22Rv1 (cell line): Measurements from ENCODE around the gene NPDC1.

Experiments used
- H3K27ac ChIP-seq: fragments of 450-650 bp; 2 replicates; pipeline ENCODE4 v1.5.1; 2017
- CTCF ChIP-seq: fragments of 450-650 bp; IDR thresholded peaks from 2 replicates; pipeline ENCODE4 v1.5.1; 2017; ENCODE audit warnings: mild to moderate bottlenecking
- ZFX ChIP-seq: fragments of 450-650 bp; IDR thresholded peaks from 2 replicates; pipeline ENCODE4 v1.6.1; 2017; ENCODE audit warnings: antibody characterized with exemption, borderline replicate concordance

NPDC1 gene

GRCh38 chr9:137048655-137049543, 2.9 kb upstream of the NPDC1 start:
- H3K27ac ChIP-seq = peak overlapping the region; percentile 96
- TF ChIP-seq CTCF = no peak; the same call in 1 of the 2 replicates
- no peak for TF ChIP-seq ZFX

DNA sequence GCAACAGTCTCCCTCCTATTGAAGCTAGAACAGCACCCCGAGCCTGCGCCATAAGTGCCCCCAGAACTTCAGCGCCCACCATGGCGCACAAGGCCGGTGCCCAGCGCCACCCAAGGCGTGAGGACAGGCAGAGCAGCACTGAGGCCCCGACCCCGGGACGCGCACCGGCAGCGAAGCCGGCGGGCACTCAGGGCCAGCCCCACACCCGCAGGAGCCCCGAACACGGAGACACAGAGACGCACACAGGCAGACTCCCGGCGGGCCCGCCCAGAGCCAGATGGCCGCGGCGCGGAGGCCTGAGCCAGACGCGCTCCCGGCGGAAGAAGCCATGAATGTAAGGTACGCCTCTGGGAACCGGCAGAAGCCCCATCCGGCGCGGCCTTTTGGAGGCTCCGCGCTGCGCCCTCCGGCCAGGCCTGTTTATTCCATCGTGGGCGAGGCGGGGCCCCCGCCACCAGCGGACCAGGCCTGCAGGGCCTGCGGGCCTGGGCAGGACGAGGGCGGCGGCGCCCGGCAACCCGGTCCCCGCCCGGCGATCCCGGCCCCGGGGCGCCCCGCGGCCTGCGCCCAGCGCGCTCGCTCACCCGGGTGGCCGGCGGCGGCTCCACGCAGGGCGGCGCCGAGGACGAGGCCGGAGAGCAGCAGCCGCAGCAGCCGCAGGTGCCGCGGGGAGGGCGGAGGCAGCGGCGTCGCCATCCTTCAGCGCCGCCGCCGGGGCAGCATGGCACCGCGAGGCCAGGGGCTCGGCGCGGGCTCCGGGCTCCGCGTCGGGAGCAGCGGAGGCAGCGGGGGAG, 486 bp downstream of the NPDC1 start:
- no peak for TF ChIP-seq CTCF
- no peak for TF ChIP-seq ZFX
- H3K27ac ChIP-seq = peak overlapping the region; percentile 96

DNA sequence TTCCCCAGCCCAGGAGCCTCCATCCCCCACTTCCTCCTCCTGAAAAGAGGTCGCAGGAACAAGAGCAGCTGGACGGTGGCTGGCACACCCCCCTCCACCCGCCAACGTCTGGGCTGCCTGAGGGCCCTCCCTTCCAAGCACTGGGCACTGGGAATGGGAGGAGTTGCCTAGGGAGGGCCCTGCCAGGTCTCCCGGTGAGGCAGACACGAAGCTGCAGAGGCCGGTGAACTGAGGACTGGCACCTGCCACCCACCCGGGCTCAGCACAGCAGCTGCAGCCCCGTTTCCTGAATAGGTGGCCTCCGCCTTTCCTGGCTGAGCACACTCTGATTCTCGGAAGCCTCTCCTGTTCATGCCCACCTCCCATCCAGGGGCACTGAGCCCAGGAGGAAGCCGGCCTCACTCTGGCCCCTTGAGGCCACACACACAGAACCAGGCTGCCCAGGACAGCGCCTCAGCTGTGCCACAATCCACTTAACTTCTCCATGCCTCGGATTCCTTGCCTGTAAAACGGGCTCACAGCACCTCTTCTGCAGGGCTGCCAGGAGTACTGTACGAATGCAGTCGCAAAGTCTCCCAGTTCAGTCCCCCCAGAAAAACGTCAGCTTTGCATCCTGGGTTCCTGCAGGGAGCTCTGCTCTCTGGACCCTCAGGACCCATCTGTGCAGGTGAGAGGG, 1.3 kb downstream of the NPDC1 start:
- TF ChIP-seq CTCF (no peak), ZFX (no peak)
- H3K27ac ChIP-seq = peak overlapping the region; percentile 96

GRCh38 chr9:137044037-137044436, 1.9 kb downstream of the NPDC1 start:
- H3K27ac ChIP-seq = peak overlapping the region; percentile 96
- no peak for TF ChIP-seq ZFX
- TF ChIP-seq CTCF = no peak

- TF ChIP-seq ZFX (no peak), CTCF (no peak)
- H3K27ac ChIP-seq = peak overlapping the region; percentile 96
These were observed 2.9 kb downstream of the NPDC1 start for GRCh38 chr9:137042751-137043727.

DNA sequence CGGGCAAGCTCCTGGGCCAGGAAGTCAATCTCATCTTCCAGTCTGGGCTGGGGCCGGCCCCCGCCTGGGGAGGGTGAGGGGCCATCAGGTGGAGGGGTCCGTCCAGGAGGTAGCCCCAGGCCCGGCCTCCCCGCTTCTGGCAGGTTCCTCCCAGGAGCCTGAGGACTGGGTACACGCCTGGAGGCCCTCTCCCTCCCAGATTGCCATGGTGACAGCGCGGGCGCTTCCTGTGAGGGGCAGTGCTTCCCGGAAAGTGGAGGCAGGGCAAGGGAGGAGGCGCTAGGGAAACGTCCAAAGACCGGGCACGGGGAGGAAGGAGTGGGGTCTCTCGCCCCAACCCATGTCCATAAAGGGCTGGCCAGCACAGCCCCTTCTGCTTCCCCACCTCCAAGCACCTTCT, 4.9 kb downstream of the NPDC1 start:
- TF ChIP-seq CTCF = no peak
- no peak for TF ChIP-seq ZFX
- H3K27ac ChIP-seq = no peak overlapping the region
